ENCODE measurements around the gene ATG9B.

ATG9B gene

GRCh38 chr7:150977382-150978125 is 46.7 kb downstream of the ATG9B start:
- no peak overlapping the region for H3K4me3 ChIP-seq (ENCODE audit: low read depth, low read length)
- in situ Hi-C loops (cut with HindIII; ENCODE audit: low sequenced_read_pairs), result no loop called here
- no peak for DNase-seq (ENCODE audit: low read depth, low spot score)
- TF ChIP-seq CTCF (IDR thresholded peaks at IDR 0.05; ENCODE audit: low read depth, low read length), result no peak

DNA sequence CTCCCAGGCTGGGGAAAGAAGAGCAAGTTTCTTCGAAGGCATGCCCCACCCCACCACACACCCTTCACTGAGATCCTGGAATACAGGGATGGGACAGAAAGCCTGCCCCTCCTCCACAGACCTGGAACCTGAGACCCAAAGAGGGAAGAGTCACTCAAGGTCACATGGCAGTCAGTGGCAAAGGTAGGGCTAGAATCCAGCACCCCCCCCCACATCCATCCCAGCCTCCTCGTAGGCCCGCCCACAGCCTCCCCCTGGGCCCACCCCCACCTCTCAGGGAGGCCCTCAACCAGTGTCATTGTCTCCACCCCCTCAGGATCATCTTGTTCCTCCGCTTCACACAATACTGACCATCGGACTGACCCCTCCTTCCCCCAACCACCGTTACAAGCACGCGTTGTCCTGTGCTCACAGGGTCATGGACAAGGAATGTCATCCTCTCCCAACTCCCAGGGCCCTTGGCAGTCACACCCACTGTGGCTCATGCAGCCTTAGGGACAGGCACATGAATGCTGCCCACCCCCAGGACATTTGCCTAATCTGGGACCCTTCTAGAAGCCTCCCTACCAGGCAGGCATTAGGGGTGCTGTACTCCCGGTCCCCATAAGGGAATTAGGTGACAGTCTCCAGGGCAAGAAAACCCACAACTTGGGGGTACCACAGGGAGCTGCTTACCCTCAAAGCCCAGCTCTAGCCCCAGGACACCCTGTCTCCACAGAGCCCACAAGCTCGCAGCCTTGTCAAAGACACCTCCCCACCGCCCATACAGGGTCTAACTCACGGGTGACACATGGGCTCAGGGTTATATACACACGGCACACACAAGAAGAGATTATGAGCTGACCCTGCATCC is 47.5 kb downstream of the ATG9B start:
- no peak overlapping the region for H3K4me3 ChIP-seq (ENCODE audit: low read depth, low read length)
- in situ Hi-C loops (cut with HindIII; ENCODE audit: low sequenced_read_pairs), result no loop called here

DNA sequence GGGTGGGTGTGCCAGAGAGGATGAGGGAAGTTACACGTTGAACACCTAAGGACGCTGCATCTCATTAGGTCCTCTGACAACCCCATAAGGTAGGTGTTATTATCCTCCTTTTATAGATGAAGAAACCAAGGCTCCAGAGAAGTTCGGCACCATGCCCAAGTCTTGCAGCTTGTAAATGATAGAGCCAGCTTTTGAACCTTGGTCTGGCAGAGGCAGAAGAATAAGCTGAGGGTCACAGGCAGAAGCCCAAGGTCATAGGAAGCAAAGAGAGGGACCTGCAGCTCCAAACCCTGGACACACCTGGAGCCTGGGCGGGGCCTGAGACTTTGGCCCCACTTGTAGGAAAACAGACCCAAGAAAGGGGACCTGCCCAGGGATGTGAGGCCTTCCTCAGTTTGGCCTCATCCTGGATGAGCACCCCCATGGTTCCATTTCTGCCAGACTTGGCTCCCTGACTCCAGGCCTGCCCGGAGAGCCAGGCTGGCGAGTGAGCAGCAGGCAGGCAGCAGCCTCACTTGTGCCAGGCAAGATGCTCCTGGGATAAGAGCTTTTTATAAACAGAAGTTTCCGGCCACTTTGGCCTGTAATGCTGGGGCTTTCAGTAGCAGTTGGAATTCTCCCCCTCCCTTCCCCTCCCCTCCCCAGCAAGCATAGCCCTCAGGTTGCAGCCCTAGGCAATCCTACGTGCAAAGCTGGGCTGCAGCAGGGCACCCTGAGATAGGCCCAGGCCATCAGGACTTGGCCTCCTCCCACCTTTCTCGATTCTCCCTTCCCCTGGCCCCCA is 48.6 kb downstream of the ATG9B start:
- H3K4me3 ChIP-seq (ENCODE audit: low read depth, low read length), result no peak overlapping the region
- DNase-seq (ENCODE audit: low read depth, low spot score), result no peak
- TF ChIP-seq CTCF (IDR thresholded peaks at IDR 0.05; ENCODE audit: low read depth, low read length), result no peak
- in situ Hi-C loops (cut with HindIII; ENCODE audit: low sequenced_read_pairs), result no loop called here

More for the DNA sequence above, 47.5 kb downstream of the ATG9B start:
- DNase-seq (ENCODE audit: low read depth, low spot score), result no peak
- no peak for TF ChIP-seq CTCF (IDR thresholded peaks at IDR 0.05; ENCODE audit: low read depth, low read length)

GRCh38 chr7:150974468-150975391 is 49.6 kb downstream of the ATG9B start:
- no peak for DNase-seq (ENCODE audit: low read depth, low spot score)
- TF ChIP-seq CTCF (IDR thresholded peaks at IDR 0.05; ENCODE audit: low read depth, low read length), result peak; percentile 20
- in situ Hi-C loops (cut with HindIII; ENCODE audit: low sequenced_read_pairs), result no loop called here
- no peak overlapping the region for H3K4me3 ChIP-seq (ENCODE audit: low read depth, low read length)

DNA sequence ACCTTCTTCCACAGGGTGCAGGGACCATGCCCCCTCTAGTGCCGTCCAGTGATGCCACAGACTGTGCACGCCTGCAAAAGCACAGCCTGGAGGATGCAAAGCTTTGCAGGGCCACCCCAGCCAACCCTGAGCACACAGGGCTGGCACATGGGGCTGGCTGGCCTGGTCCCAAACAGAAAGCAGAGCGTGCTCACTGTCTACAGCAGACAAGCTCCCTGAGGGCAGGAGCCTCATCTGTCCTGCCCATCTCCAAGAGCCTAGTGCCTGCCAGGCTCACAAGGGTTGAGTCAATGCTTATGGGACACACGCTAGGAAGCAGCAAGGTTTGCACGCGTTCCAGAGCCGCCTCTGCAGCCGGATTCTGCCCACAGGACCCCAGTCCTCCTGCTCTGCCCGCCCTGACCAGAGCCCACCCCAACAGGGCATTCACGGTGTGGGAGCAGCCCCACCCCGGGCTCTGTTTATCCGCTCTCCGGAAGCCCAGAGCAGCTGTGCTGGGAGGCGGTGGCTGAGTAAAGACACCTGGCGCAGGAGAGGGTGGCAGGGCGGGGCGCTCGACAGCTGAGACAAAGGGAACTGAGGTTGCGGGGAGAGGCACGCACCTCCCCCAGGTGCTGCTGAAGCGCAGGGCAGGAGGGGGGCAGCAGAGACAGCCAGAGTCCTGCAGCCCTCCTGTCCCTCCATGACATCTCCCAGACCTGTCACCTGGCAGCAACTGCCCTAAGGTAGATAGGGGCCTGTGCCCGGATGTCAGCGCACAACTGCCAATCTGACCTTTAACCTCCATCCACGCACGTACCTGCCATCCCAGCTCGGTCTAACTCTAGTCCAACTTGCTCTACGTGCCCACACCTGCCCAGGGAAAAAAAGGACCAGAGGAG is 50.5 kb downstream of the ATG9B start:
- DNase-seq (ENCODE audit: low read depth, low spot score), result no peak
- TF ChIP-seq CTCF (IDR thresholded peaks at IDR 0.05; ENCODE audit: low read depth, low read length), result no peak
- no peak overlapping the region for H3K4me3 ChIP-seq (ENCODE audit: low read depth, low read length)
- in situ Hi-C loops (cut with HindIII; ENCODE audit: low sequenced_read_pairs), result no loop called here
